Psoas muscle (tissue), 8 donors: ENCODE measurements around the gene CLEC10A. TPM values are rescaled to one million over a fixed set of nuclear protein-coding genes. Genes with fewer than 3 reads are reported as not detected.

Experiments used
- ATAC-seq, 4 donors: fragments of 200-7000 bp; cut with Tn5 transposase; one replicate each; pipeline ENCODE4 v1.9.1; 2020; ENCODE audit warnings: moderate library complexity in 3 of 4, mild to moderate bottlenecking in 2 of 4
- DNase-seq, 2 donors: peaks; one replicate each; pipeline ENCODE4 v3.0.0-alpha.2; 2020
- H3K27ac ChIP-seq: fragments of 200-600 bp; one replicate; pipeline ENCODE4 v1.8.0; 2022
- H3K27me3 ChIP-seq, 3 donors: fragments of 200-600 bp in 1 of 3; one replicate each; pipeline versions ENCODE4 v1.6.1 to v1.8.0; 2013 to 2022; ENCODE audit warnings: low read length in 2 of 3, mild to moderate bottlenecking in 2 of 3, moderate library complexity in 1 of 3; ENCODE audit not compliant: insufficient read depth in 3 of 3
- H3K36me3 ChIP-seq, 2 donors: fragments of 200-600 bp in 1 of 2; one replicate each; pipeline versions ENCODE4 v1.6.1 to v1.8.0; 2013 to 2022; ENCODE audit warnings: low read depth in 1 of 2, mild to moderate bottlenecking in 1 of 2, moderate library complexity in 1 of 2; ENCODE audit not compliant: insufficient read depth in 1 of 2
- H3K4me1 ChIP-seq: fragments of 200-600 bp; one replicate; pipeline ENCODE4 v1.8.0; 2022
- H3K4me3 ChIP-seq: fragments of 200-600 bp; one replicate; pipeline ENCODE4 v1.8.0; 2022; ENCODE audit warnings: mild to moderate bottlenecking
- H3K9me3 ChIP-seq: fragments of 200-600 bp; one replicate; pipeline ENCODE4 v1.8.0; 2022
- WGBS, 3 donors: extraction: QIAGEN DNeasy Blood & Tissue Kit; methylation state at CpG; one replicate each; pipeline versions ENCODE4 v1.1.6 to v1.1.7; 2013; 5-methylcytosine and 5-hydroxymethylcytosine counted together
- intact Hi-C, 2 donors: fragments of 100-400 bp; cut with DNase I; formaldehyde crosslinking; loops; one replicate each; pipeline versions ENCODE4 v1.11.0 to v1.14.2; 2022
- polyA plus RNA-seq, 3 donors: library from polyadenylated mRNA; stranded (reverse); fragments of 200-250 nt; gene quantifications; one replicate each; pipeline ENCODE4 v1.2.3, GENCODE V29; 2013
- total RNA-seq, 4 donors: library from RNA; stranded (reverse); fragmentation: NEBNext Ultra II Directional in 2 of 4; extraction: Animal tissue kit (Norgen Biotek cat#: 25700) in 2 of 4; gene quantifications; one replicate each; pipeline versions ENCODE4 v1.2.1 to v1.2.4, GENCODE V29; 2021 to 2023
- TF ChIP-seq, protein P1 (sequence below): fragments of 200-600 bp; IDR thresholded peaks from one replicate; pipeline ENCODE4 v1.8.0; 2022; ENCODE audit warnings: antibody characterized with exemption
- donor health status: healthy with polysubstance abuse.
- donor health status: DM: no; HTN: no; CAD: no; lungs with moderate emphysema.
- donor health status: Bipolar disorder and iron deficiency.
- donor health status: healthy.
- donor health status: DM: yes; HTN: yes; CAD: no.
- donor health status: DM: no; HTN: no; CAD: no.
- donor health status: DM: no; HTN: no; CAD: no.
- donor health status: DM: yes; HTN: yes; CAD: no.

CLEC10A gene
- total and polyA plus RNA-seq, 7 donors: 0.69 to 4.9 (median 2.0) TPM

DNA sequence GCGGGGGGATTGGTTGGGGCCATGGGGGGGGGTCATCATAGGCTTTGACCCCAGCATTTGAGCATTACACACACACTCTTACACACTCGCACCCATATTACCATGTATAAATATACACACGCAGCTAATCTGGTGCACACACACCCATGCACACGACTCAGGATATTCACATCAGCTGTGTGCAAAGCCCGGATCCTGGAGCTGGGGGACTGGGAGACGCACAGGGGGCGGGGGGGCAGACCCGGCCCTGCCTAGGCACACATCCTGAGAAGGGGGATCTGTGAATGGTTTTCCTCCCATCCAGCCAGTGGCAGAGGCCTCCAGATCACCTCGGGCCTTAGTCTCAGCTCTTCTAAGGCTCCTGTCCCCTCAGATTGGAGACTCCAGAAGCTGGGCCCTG, 28.9 kb upstream of the CLEC10A start:
- DNase-seq (no peak), ATAC-seq (no peak)
- no peaks in the 10 kb centered on the region for H3K4me1 ChIP-seq
- H3K9me3 ChIP-seq: no peaks in the 10 kb centered on the region
- H3K27me3 ChIP-seq: peaks cover 0 to 44% (median 10%) of the 10 kb centered on the region in 3 donors
- H3K36me3 ChIP-seq: no peaks in the 10 kb centered on the region
- TF ChIP-seq, protein P1, sequence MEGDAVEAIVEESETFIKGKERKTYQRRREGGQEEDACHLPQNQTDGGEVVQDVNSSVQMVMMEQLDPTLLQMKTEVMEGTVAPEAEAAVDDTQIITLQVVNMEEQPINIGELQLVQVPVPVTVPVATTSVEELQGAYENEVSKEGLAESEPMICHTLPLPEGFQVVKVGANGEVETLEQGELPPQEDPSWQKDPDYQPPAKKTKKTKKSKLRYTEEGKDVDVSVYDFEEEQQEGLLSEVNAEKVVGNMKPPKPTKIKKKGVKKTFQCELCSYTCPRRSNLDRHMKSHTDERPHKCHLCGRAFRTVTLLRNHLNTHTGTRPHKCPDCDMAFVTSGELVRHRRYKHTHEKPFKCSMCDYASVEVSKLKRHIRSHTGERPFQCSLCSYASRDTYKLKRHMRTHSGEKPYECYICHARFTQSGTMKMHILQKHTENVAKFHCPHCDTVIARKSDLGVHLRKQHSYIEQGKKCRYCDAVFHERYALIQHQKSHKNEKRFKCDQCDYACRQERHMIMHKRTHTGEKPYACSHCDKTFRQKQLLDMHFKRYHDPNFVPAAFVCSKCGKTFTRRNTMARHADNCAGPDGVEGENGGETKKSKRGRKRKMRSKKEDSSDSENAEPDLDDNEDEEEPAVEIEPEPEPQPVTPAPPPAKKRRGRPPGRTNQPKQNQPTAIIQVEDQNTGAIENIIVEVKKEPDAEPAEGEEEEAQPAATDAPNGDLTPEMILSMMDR: no peak
- H3K27ac ChIP-seq: no peak overlapping the region
- intact Hi-C loops: no loop called here
- no peak overlapping the region for H3K4me3 ChIP-seq
- WGBS, 3 donors: 69 to 71% (median 70%) methylated on average over 9 of the region's 9 CpGs

- WGBS, 3 donors: 78 to 86% (median 85%) methylated on average over 6 to 10 of the region's 10 CpGs
- DNase-seq (no peak), ATAC-seq (no peak)
- Histone ChIP-seq H3K36me3 (no peaks in the 10 kb centered on the region), H3K27ac (no peak overlapping the region), H3K27me3 (peaks cover 0 to 44% (median 10%) of the 10 kb centered on the region in 3 donors), H3K9me3 (no peaks in the 10 kb centered on the region), H3K4me3 (no peak overlapping the region), H3K4me1 (no peaks in the 10 kb centered on the region)
- TF ChIP-seq, protein P1: no peak
- intact Hi-C loops: no loop called here
These were observed 28.5 kb upstream of the CLEC10A start for GRCh38 chr17:7108560-7108925.

DNA sequence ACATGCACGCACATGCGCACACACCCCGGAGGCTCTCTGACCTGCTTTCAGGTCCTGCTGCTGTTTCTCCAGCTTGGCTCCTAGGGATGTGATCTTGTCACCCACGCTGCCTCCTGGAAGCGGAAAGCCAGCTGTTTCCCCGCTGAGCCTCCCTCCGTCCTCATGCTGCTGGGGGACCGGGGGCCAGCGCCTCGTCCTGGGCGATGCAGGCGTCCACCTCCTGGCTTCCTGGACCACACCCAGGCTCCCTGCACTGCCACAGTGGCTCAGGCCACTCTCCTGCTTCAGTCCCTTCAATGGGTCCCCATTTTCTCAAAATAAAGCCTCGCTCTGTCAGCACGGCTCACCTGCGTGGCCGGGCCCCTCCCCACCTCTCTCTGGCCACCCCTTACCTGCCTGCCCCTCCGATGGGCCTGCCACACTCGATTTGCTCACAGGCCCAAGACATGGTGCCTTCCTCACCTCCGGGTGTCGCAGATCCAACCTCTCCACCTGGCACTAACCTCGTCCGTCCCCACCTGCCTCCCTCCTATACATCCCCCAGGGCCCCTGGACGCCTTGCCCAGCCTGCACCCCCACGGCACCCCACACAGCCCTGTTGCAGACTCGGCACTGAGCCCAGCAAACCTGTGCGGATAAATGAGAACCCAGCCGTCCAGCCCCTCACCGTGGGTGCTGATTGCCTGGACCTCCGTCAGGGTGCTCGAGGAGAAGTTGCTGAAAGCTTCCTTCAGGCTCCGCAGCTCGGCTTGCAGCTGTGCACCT, 27.9 kb upstream of the CLEC10A start:
- TF ChIP-seq, protein P1: no peak
- Histone ChIP-seq H3K9me3 (no peaks in the 10 kb centered on the region), H3K4me3 (no peak overlapping the region), H3K27ac (no peak overlapping the region), H3K27me3 (peaks cover 0 to 44% (median 8%) of the 10 kb centered on the region in 3 donors), H3K36me3 (no peaks in the 10 kb centered on the region), H3K4me1 (no peaks in the 10 kb centered on the region)
- DNase-seq: no peak
- ATAC-seq: no peak
- WGBS, 3 donors: 75 to 80% (median 76%) methylated on average over 32 of the region's 32 CpGs
- intact Hi-C loops: no loop called here

DNA sequence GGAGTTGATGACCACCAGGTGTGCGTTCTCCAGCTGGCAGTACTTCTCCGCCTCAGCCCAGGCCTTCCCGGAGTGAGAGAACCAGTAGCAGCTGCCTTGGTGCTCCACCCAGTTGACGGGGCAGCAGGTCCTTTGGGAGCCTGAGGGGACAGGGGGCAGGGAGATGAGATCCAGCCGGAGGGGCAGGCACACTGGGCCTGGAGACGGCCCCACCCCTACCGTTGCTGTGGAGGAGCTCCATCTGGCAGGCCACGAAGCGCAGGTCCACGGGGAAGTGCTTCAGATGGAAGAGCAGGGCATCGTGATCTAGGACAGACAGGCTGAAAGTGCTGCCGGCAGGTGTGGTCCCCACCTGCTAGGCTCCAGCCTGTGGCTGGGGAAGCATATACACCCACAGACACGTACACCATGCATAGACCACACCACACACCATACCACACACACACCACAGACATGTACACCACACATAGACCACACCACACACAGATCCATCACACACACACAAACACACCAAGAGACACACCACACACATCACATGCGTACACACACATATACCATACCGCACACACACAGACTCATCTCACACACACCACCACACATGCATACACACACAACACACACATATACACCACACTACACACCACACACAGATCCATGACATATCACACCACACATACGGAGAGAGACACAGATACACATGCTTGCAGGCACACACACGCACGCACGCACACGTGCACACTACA, 27.1 kb upstream of the CLEC10A start:
- TF ChIP-seq, protein P1: no peak
- Histone ChIP-seq H3K9me3 (no peaks in the 10 kb centered on the region), H3K27ac (no peak overlapping the region), H3K27me3 (peaks cover 0 to 40% (median 9%) of the 10 kb centered on the region in 3 donors), H3K4me3 (no peak overlapping the region), H3K36me3 (no peaks in the 10 kb centered on the region), H3K4me1 (no peaks in the 10 kb centered on the region)
- ATAC-seq (no peak), DNase-seq (no peak)
- 49 to 59% (median 55%) methylated on average over 20 of the region's 20 CpGs for WGBS, 3 donors
- intact Hi-C loops: no loop called here
